HEK293 (cell line): ENCODE measurements around the gene TMSB15C.
"Not testable (repeated sequence)": the region's sequence is repeated elsewhere in the genome, so short reads cannot be mapped to it uniquely, and the experiment has no call there.

Experiments
- CTCF ChIA-PET: fragments of 350-600 bp; formaldehyde crosslinking; extraction: SDS; loops from one replicate; lab custom pipeline; 2021; ENCODE audit warnings: antibody characterized with exemption; lab: Yijun Ruan, JAX
- POLR2A ChIA-PET: fragments of 300-600 bp; formaldehyde crosslinking; extraction: SDS; loops from one replicate; lab custom pipeline; 2020; ENCODE audit warnings: antibody characterized with exemption, inconsistent platforms; lab: Yijun Ruan, JAX
- H3K27ac ChIP-seq: fragments of 200-500 bp; sonication (Bioruptor generic); 2 replicates; pipeline ENCODE4 v1.5.1; 2014; ENCODE audit warnings: low read depth, low read length, control low read depth, inconsistent platforms; ENCODE audit errors: extremely low read depth
- H3K36me3 ChIP-seq, 2 experiments: fragments of 200-500 bp in 1 of 2; sonication (Bioruptor generic) in 1 of 2; 1 replicate in 1 of 2; 2 replicates in 1 of 2; pipeline ENCODE4 v1.5.1; 2014 to 2017; ENCODE audit warnings: inconsistent platforms in 2 of 2, low read length in 2 of 2; ENCODE audit not compliant: control insufficient read depth in 2 of 2, insufficient read depth in 1 of 2
- H3K4me1 ChIP-seq: fragments of 200-500 bp; sonication (Bioruptor generic); 2 replicates; pipeline ENCODE4 v1.5.1; 2014; ENCODE audit warnings: mild to moderate bottlenecking, low read length, inconsistent platforms; ENCODE audit not compliant: control insufficient read depth, insufficient read depth
- H3K4me3 ChIP-seq: 2 replicates; pipeline ENCODE4 v1.5.1; 2011; ENCODE audit warnings: low read depth, mild to moderate bottlenecking, control low read depth, low read length, moderate library complexity
- H3K9me3 ChIP-seq: fragments of 200-500 bp; sonication (Bioruptor generic); 2 replicates; pipeline ENCODE4 v1.5.1; 2014; ENCODE audit warnings: low read depth, low read length, inconsistent platforms; ENCODE audit not compliant: control insufficient read depth, insufficient read depth
- PATZ1 ChIP-seq: fragments of 450-650 bp; formaldehyde crosslinking; IDR thresholded peaks from 2 replicates; pipeline ENCODE4 v1.5.1; 2016; ENCODE audit warnings: missing biosample characterization, missing genetic modification characterization
- ZBTB1 ChIP-seq: fragments of 450-650 bp; formaldehyde crosslinking; IDR thresholded peaks from 2 replicates; pipeline ENCODE4 v1.5.1; 2016; ENCODE audit warnings: missing biosample characterization, missing genetic modification characterization
- ZBTB17 ChIP-seq: fragments of 450-650 bp; formaldehyde crosslinking; IDR thresholded peaks from 2 replicates; pipeline ENCODE4 v1.5.1; 2016; ENCODE audit warnings: missing biosample characterization, missing genetic modification characterization
- ZBTB8A ChIP-seq: fragments of 450-650 bp; formaldehyde crosslinking; IDR thresholded peaks from 2 replicates; pipeline ENCODE4 v1.5.1; 2016; ENCODE audit warnings: missing biosample characterization, missing genetic modification characterization
- ZEB2 ChIP-seq: fragments of 450-650 bp; formaldehyde crosslinking; IDR thresholded peaks from 2 replicates; pipeline ENCODE4 v1.5.1; 2016; ENCODE audit warnings: missing biosample characterization, missing genetic modification characterization
- ZFP37 ChIP-seq: fragments of 450-650 bp; formaldehyde crosslinking; IDR thresholded peaks from 2 replicates; pipeline ENCODE4 v1.5.1; 2016; ENCODE audit warnings: missing biosample characterization, missing genetic modification characterization
- ZNF140 ChIP-seq: fragments of 450-650 bp; formaldehyde crosslinking; IDR thresholded peaks from 2 replicates; pipeline ENCODE4 v1.5.1; 2016; ENCODE audit warnings: missing biosample characterization, missing genetic modification characterization
- ZNF18 ChIP-seq: fragments of 450-650 bp; formaldehyde crosslinking; IDR thresholded peaks from 2 replicates; pipeline ENCODE4 v1.5.1; 2016; ENCODE audit warnings: missing biosample characterization, missing genetic modification characterization
- ZNF221 ChIP-seq: fragments of 450-650 bp; formaldehyde crosslinking; IDR thresholded peaks from 2 replicates; pipeline ENCODE4 v1.5.1; 2017; ENCODE audit warnings: missing biosample characterization, missing genetic modification characterization, borderline replicate concordance
- ZNF37A ChIP-seq: fragments of 450-650 bp; IDR thresholded peaks from 2 replicates; pipeline ENCODE4 v1.5.1; 2018; ENCODE audit warnings: missing biosample characterization, missing genetic modification characterization
- ZNF530 ChIP-seq: fragments of 450-650 bp; formaldehyde crosslinking; IDR thresholded peaks from 2 replicates; pipeline ENCODE4 v1.5.1; 2016; ENCODE audit warnings: low read depth, missing biosample characterization, missing genetic modification characterization
- ZNF548 ChIP-seq: fragments of 450-650 bp; formaldehyde crosslinking; IDR thresholded peaks from 2 replicates; pipeline ENCODE4 v1.5.1; 2016; ENCODE audit warnings: missing biosample characterization, missing genetic modification characterization
- ZNF560 ChIP-seq: fragments of 450-650 bp; formaldehyde crosslinking; IDR thresholded peaks from 2 replicates; pipeline ENCODE4 v1.5.1; 2017; ENCODE audit warnings: missing biosample characterization, missing genetic modification characterization, borderline replicate concordance
- ZNF626 ChIP-seq: fragments of 450-650 bp; sonication (Bioruptor Pico); formaldehyde crosslinking; IDR thresholded peaks from 2 replicates; pipeline ENCODE4 v1.5.1; 2018; ENCODE audit warnings: missing biosample characterization, missing genetic modification characterization, inconsistent platforms

Gene TMSB15C

DNA sequence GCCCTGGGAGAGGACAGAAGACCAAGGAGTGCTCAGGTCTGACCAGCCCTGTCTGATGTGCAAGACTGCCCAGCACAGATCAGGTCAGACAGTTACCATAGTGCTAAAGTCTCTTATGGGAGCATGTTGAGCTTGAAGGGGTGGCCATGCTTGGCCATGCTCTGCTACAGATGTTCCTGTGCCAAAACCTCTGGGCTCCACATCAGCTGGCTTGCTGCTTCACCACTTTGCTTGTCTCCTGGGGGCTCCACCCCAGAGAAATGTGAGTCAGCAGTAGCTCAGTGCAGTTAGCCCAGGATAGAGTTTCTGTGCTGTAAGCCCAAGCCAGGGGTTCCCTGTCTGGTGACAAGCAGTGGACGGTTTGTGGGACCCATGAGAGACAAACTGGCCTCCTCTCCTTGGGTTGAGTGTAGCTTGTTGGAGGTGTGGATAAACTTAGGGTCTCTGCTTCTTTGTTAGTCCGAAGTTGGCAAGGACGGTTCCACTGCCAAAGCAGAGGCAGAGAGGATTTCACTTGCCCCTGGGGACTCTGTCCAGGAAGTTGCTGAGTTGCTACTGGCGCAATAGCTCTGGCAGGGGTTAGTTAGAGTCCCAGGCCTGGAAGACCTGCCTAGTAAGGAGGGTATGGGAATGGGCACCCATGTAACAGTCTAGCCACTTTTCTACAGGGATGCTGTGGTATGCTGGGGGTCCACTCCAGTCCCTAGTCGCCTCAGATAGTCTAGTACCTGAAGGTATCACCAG lies 8.7 kb upstream of the TMSB15C start:
- TF ChIP-seq ZNF626 (tag by site-specific recombination) = no peak
- TF ChIP-seq ZBTB17 (tag by site-specific recombination) = no peak
- TF ChIP-seq ZBTB8A (tag by site-specific recombination) = no peak
- no peak for TF ChIP-seq ZNF560 (tag by site-specific recombination)
- TF ChIP-seq ZNF548 = no peak
- no peak for TF ChIP-seq ZNF530
- no peak for TF ChIP-seq ZNF140 (tag by site-specific recombination)
- no peaks in the 10 kb centered on the region for H3K36me3 ChIP-seq
- POLR2A ChIA-PET = no interaction called here
- H3K4me1 ChIP-seq = no peaks in the 10 kb centered on the region
- no peak overlapping the region for H3K27ac ChIP-seq
- H3K9me3 ChIP-seq = no peaks in the 10 kb centered on the region
- no peak overlapping the region for H3K4me3 ChIP-seq
- CTCF ChIA-PET = no interaction called here

- ChIA-PET CTCF (no interaction called here), POLR2A (no interaction called here)
- Histone ChIP-seq H3K27ac (no peak overlapping the region), H3K36me3 (no peaks in the 10 kb centered on the region), H3K9me3 (no peaks in the 10 kb centered on the region), H3K4me3 (no peak overlapping the region), H3K4me1 (no peaks in the 10 kb centered on the region)
- no peak for TF ChIP-seq PATZ1 (tag by site-specific recombination)
- no peak for TF ChIP-seq ZNF18 (tag by site-specific recombination)
- TF ChIP-seq ZEB2 (tag by site-specific recombination) = no peak
- no peak for TF ChIP-seq ZBTB1 (tag by site-specific recombination)
- no peak for TF ChIP-seq ZFP37 (tag by site-specific recombination)
- TF ChIP-seq ZNF37A (tag by site-specific recombination) = no peak
- TF ChIP-seq ZNF221 (tag by site-specific recombination) = no peak
These were observed 8.0 kb upstream of the TMSB15C start for GRCh38 chrX:104084063-104084462.

DNA sequence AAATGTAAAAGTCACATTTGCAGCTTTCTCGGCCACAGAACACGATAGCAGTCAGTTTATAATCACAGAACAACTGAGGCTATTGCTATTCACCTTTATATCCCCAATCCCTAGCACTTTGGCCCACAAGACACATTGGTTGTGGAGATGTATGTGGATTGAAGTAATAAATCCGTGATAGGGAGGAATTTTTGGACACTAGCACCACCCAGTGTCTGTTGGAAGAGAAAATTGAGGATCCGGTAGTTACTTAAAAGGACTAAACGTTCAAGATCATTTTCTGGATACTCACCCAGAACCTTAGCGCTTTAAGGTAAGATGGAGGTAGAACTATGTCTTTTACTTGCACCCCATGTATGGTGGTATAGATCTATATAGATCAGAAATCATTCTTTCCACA lies 1.8 kb upstream of the TMSB15C start:
- CTCF ChIA-PET, H3K4me1 ChIP-seq, H3K9me3 ChIP-seq, POLR2A ChIA-PET, H3K36me3 ChIP-seq, H3K4me3 ChIP-seq, H3K27ac ChIP-seq: not testable (repeated sequence)

GRCh38 chrX:104062636-104063035 lies 13.4 kb downstream of the TMSB15C start:
- H3K4me1 ChIP-seq, POLR2A ChIA-PET, H3K27ac ChIP-seq, H3K9me3 ChIP-seq, H3K4me3 ChIP-seq, CTCF ChIA-PET, H3K36me3 ChIP-seq: not testable (repeated sequence)

DNA sequence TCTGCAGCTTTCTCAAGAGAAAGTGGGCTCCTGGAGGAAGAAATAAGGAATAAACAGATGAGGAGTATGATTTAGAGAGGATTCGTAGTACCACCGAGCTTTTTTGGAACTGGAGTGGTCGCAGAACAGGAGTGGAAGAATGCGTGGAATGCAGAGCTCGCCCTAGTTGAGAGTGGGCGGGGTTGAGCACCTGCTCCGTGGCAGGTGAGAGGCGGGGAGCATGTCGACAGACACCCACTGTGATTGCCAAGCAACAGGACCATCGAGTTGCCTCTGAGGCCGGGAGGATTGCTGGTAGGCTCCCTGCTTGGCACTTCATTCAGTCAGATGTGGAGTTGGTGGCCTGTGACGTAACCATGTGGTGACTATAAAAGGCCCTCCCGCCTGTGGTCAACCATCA lies 21.1 kb downstream of the TMSB15C start:
- H3K9me3 ChIP-seq, POLR2A ChIA-PET, H3K4me1 ChIP-seq, CTCF ChIA-PET, H3K36me3 ChIP-seq, H3K4me3 ChIP-seq, H3K27ac ChIP-seq: not testable (repeated sequence)
